HG03066 (cell line): Measurements from ENCODE around the gene PLXNA1.

Source experiments
- ATAC-seq: cut with Tn5 transposase; IDR thresholded peaks from one replicate; pipeline ENCODE4 v1.9.1; 2021; ENCODE audit warnings: low read depth; ENCODE audit not compliant: unreplicated experiment

Gene PLXNA1

DNA sequence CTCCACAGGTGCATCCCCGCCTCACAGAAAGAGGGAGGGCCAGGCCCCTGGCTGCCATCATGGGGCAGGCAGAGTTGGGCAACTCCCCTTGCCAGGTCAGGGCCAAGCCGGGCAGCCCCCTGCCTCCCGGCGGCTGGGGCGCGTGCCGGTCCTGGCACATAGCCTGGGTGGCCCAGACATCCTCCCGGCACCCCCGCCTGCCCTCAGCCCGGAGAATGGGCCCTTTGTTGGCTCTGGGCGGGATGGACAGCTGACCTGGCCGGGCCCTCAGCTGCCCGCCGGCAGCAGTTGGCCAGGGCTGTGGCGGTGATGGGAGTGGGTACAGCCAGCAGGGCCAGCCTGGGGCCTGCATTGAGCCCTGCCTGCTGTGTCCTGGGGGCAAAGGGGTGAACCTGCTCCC, 16.5 kb downstream of the PLXNA1 start:
- no peak for ATAC-seq

DNA sequence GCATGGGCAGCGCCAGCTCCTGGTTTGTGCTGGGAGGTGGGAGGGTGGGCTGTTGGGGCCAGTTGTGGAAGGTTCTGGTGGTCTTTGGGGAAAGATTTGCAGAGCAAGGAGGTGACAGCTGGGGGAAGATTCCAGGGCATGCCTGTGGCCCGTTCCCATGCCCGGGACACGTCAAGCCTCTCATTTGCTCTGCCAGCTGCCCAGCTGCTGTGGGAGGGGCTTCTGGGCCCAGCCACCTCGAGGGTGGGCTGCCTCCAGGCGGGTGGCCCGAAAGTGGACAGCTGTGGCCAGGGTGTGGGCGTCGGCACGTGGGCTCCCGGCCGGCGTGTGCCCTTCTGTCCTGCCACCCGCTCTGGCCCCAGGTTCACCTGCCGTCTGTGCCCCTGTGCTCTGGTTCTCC, 17.2 kb downstream of the PLXNA1 start:
- no peak for ATAC-seq

DNA sequence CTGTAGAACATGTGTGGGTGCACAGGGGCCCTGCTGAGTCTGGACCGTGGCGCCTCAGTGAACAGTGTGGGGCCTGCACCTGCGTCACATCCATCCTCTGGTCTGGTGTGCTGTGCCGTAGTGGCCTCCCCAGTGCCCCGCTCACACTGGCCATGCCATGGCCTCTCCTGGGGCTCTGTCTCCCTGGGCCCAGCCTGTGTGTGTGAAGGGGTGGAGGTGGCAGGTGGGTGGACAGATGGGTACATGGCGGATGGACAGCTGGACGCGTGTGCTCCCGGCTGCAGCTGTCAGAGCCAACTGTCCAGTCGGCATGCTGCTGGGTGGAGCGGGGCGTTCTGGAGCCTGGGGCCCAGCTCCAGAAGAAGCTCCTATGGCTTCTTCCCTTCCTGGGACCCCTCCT, 17.8 kb downstream of the PLXNA1 start:
- no peak for ATAC-seq

DNA sequence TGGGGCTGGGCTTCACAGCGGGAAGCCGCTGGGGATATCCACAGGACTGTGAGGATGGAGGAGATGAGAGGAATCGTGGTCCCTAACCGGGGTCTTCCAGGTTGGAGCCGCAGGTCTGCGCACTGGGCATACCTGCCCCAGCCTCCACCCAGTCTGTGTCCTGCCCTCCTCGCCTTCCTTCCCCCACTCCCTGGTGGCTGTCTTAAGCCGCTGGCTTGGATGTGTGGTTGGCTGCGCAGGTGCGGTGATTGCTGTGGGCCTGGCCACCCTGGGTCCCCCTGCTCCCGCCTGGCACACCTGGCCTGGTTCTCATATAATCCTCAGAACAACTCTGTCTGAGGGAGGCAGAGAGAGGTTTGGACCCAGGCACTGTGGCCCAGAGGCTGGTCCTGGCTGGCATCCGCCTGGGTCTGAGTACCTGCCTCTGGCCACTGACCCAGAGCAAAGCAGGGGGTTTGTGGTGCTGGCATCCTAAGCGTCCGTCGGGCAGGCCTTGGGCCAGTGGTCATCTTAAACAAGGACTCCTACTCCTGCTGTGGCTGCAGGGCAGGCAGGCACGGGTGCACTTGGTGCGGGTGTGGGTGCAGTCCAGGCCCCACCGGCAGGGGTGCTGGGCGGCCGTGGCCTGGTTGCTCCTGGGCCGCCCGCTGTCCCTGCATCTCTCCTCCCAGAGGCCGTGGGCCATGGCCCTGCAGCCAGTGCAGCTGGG, 18.7 kb downstream of the PLXNA1 start:
- ATAC-seq = no peak

- no peak for ATAC-seq
Observed at GRCh38 chr3:127002195-127003174, 19.6 kb downstream of the PLXNA1 start.

DNA sequence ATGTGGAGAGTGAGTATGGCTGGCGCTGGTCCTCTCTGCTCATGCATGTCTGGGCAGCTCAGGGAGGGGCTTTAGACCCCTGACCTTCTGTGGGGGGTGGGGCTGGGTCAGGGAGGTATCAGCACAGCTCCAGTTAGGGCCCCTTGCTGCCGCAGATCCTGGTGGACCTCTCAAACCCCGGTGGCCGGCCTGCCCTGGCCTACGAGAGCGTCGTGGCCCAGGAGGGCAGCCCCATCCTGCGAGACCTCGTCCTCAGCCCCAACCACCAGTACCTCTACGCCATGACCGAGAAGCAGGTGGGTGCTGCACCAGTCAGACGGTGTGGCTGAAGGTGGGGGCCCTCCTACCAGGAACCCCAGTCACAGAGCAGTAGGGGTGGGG, 20.2 kb downstream of the PLXNA1 start:
- no peak for ATAC-seq

GRCh38 chr3:127003601-127004280, 20.8 kb downstream of the PLXNA1 start:
- ATAC-seq = no peak

- ATAC-seq = no peak
Observed at GRCh38 chr3:127004641-127005397, 21.9 kb downstream of the PLXNA1 start.

DNA sequence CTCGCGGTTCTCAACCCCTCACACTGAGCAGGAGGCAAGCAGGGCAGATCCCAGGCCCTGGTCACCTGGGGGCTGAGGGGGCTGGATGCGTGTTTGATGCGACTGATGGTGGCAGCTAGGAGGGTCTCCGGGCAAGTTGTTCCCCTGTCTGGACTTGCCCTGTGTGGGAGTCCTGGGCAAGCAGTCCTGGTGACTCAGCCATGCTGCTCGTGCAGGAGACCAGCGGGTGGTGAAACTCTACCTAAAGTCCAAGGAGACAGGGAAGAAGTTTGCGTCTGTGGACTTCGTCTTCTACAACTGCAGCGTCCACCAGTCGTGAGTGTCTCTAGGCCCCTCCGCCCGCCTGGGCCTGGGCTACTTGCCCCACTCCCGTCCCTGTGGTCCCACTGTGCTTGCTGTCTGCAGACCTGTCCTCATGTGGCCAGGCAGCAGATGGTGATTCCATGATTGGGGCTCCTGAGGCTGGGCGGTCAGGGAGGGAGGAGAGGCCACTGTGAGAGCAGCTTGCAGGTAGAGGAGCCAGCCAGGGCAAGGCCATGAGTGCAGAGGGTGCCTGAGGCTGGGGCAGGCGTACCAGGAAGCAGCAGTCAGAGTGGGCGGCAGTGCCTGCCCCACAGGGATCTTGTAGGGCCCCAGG, 23.1 kb downstream of the PLXNA1 start:
- ATAC-seq = no peak

GRCh38 chr3:127006781-127007436, 24.0 kb downstream of the PLXNA1 start:
- ATAC-seq = no peak

- no peak for ATAC-seq
Observed at GRCh38 chr3:127008236-127008635, 25.3 kb downstream of the PLXNA1 start.

DNA sequence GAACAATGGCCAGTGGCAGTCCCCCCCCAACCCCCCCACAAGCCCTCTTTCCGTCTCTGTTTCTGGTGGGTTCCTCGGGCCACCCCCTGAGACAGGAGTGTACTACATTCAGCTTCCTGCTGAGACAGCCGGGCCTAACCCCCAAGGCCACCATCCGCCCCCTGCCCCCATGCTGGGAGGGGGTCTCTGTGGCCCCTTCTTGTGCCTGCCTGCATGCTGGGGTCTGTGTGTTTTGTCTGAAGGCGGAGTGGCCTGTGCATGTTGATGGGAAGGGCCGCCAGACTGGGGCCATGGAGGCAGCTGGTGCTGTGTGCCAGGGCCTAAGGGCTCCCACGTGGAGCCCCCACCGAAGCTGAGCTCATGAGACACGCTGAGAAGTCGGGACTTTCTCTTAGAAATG, 26.6 kb downstream of the PLXNA1 start:
- ATAC-seq = no peak

DNA sequence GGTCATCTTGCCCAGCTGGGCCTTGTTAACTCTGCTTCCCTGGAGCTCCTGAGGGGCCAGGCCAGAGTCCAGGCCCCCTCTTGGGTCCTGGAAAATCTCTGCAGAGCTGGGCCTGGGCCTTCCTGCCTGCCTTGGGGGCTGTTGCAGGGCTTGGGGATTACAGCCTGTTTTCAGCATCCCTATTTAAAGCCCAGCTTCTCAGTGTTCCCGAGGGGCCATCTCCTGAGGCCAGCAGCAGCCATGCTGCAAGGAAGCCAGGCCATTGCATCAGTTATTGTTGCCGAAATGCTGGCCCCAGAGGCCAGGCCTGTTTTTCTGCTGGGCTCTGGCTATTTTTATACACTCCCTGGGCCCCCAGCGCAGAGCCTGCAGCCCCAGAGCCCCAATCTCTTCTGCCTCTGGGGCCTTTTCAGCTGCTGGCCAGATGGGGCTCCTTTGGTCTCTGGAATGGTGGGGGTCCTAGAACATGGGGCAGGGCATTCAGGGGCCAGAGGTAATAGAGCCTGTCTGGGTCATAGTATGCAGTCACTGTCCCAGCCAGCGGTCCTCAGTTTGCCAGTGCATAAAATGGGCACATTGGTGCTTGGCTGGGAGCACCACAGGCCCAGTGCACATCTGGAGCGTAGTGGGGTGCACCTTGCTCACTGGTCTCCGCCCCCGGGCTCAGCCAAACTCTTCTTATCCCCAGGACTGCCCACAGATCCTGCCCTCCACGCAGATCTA, 28.5 kb downstream of the PLXNA1 start:
- no peak for ATAC-seq

DNA sequence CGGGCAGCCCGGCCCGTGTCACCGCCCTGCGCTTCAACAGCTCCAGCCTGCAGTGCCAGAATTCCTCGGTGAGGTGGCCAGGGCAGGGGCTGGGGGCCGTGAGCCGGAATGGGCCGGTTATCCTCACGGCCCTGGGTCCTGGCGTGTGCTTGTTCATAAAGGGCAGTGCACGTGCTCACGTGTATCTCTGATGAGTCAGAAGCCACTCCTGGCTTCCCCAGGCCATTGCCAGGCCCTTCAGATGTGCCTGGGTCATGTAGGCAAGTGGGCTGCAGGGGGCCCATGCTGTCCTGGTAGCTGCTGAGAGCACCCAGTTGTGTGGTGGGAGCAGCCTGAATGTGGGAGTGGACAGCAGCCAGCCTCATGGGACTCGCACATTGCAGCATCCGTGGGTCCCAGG, 29.2 kb downstream of the PLXNA1 start:
- no peak for ATAC-seq

DNA sequence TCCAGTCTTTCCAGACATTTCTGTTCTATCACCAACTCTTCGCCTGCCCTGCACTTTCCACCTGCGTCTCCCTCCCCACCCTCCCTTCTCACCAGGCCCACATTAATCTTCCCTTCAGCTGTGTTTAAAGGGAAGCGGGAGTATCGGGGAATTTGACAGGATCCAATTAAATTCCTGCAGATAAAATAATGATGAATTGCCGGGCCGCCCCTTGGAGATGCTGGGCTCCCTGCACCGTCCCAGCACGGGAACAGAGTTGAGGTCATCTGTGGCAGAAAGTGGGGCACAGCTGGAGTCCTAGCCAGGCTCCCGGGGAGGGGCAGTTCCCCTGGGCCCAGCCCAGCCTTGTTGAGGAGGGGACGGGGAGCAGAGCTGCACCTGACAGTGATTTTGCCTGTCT, 30.3 kb downstream of the PLXNA1 start:
- ATAC-seq = no peak

DNA sequence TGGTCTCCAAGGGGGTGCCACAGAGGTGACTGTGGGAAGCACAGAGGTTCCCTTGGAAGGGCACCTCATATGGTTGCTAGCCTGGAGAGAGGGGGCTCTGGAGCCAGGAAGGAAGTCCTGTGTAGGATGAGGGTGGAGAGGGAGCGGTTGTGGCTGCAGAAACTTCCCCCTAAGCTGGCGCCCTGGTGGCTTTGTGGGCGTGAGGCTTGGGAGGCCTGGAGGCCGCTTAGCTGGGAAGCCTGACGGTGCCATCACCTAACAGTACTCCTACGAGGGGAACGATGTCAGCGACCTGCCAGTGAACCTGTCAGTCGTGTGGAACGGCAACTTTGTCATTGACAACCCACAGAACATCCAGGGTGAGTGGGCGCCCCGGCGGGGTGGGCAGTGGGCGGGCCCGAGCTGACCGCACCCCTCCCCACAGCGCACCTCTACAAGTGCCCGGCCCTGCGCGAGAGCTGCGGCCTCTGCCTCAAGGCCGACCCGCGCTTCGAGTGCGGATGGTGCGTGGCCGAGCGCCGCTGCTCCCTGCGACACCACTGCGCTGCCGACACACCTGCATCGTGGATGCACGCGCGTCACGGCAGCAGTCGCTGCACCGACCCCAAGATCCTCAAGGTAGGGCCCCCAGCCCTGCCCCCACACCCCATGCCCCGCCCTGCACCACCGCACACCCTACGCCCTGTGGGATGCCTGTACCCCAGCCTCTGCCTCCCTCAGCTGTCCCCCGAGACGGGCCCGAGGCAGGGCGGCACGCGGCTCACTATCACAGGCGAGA, 31.0 kb downstream of the PLXNA1 start:
- no peak for ATAC-seq

DNA sequence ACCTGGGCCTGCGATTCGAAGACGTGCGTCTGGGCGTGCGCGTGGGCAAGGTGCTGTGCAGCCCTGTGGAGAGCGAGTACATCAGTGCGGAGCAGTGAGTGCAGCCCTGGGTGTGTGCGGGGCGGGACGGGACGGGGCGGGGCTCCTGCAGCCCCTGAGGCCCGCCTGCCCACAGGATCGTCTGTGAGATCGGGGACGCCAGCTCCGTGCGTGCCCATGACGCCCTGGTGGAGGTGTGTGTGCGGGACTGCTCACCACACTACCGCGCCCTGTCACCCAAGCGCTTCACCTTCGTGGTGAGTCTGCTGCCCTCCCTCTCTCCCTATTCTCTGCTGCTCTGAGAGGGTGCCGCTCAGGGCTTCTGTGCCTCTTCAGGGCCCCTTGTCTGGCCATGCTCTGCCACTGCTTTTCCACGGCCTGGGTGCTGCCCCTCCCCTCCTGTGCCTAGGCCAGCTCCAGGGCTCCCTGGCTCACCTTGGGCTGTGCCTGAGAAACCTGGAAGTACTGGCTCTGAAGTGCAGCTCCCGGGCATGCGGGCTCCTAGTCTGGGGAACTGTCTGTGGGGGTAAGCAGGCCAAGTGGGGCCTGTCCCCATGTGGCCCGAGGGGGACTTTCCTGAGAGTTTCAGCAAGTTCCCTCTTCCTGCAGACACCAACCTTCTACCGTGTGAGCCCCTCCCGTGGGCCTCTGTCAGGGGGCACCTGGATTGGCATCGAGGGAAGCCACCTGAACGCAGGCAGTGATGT, 31.8 kb downstream of the PLXNA1 start:
- peak; percentile 18 for ATAC-seq
